Measurements from ENCODE around the gene AP5S1. TPM values are rescaled to one million over a fixed set of nuclear protein-coding genes. Genes with fewer than 3 reads are reported as not detected.

Gene AP5S1
- total RNA-seq, 1 experiment from 2014 or later, result 2.8 TPM

GRCh38 chr20:3811467-3812258 is 8.7 kb upstream of the AP5S1 start (continued):
- TF ChIP-seq PREB (CRISPR knock-in tag; IDR thresholded peaks at IDR 0.05; ENCODE audit: borderline replicate concordance), result peak; percentile 71; the same call in 1 of the 2 replicates

- H3K4me3 Mint-ChIP-seq, result no peak overlapping the region
- H3K9me3 Mint-ChIP-seq, result peaks cover 4% of the 10 kb centered on the region; the same call in 1 of the 2 replicates
- DNase-seq (ENCODE audit: low spot score) (no peak), ATAC-seq (no peak)
- ChIA-PET CTCF (interaction anchor here (1.2 to 1.8 kb wide), 4 partner anchors 26 to 63 kb away, joined by 3 to 9 read pairs (median 6); partner anchors contain the start of genes CENPB and SPEF1), POLR2A (no interaction called here)
- TF ChIP-seq AFF4 (CRISPR knock-in tag; IDR thresholded peaks at IDR 0.05; ENCODE audit: borderline replicate concordance), result no peak
- no peak for TF ChIP-seq KAT7 (CRISPR knock-in tag; IDR thresholded peaks at IDR 0.05; ENCODE audit: borderline replicate concordance)
- TF ChIP-seq PREB (CRISPR knock-in tag; IDR thresholded peaks at IDR 0.05; ENCODE audit: borderline replicate concordance), result no peak
- TF ChIP-seq ZNF232 (CRISPR knock-in tag; IDR thresholded peaks at IDR 0.05), result no peak
- TF ChIP-seq FOXK1 (CRISPR knock-in tag; IDR thresholded peaks at IDR 0.05), result no peak
- no peak for TF ChIP-seq OVOL2 (CRISPR knock-in tag; IDR thresholded peaks at IDR 0.05; ENCODE audit: borderline replicate concordance)
- TF ChIP-seq ARID4B (CRISPR knock-in tag; IDR thresholded peaks at IDR 0.05; ENCODE audit: borderline replicate concordance), result no peak
- TF ChIP-seq USF1 (CRISPR knock-in tag; IDR thresholded peaks at IDR 0.05), result no peak
- TF ChIP-seq JAZF1 (CRISPR knock-in tag; IDR thresholded peaks at IDR 0.05), result no peak
- TF ChIP-seq CTCF (IDR thresholded peaks at IDR 0.05), result no peak
- TF ChIP-seq SP1 (CRISPR knock-in tag; conservative IDR thresholded peaks at IDR 0.05), result no peak
- no peak for TF ChIP-seq ZNF532 (CRISPR knock-in tag; IDR thresholded peaks at IDR 0.05; ENCODE audit: borderline replicate concordance)
- peaks cover 6% of the 10 kb centered on the region; the same call in 1 of the 2 replicates for H3K27me3 Mint-ChIP-seq (ENCODE audit: low read depth)
- H3K4me1 Mint-ChIP-seq, result peaks cover 23% of the 10 kb centered on the region
- H3K36me3 Mint-ChIP-seq, result no peaks in the 10 kb centered on the region
- H3K27ac Mint-ChIP-seq, result no peak overlapping the region
Measured at GRCh38 chr20:3812259-3812681, 8.1 kb upstream of the AP5S1 start.

All from WTC11 (cell line).